Hematopoietic multipotent progenitor cell treated with erythropoietin and hydrocortisone succinate and interleukin-3 and kit ligand, for 8 days (in vitro differentiated cells): ENCODE results near the gene SLC7A11.

ENCODE experiments used
- DNase-seq: peaks from one replicate; pipeline ENCODE4 v3.0.0-alpha.2; 2015

Gene SLC7A11

DNA sequence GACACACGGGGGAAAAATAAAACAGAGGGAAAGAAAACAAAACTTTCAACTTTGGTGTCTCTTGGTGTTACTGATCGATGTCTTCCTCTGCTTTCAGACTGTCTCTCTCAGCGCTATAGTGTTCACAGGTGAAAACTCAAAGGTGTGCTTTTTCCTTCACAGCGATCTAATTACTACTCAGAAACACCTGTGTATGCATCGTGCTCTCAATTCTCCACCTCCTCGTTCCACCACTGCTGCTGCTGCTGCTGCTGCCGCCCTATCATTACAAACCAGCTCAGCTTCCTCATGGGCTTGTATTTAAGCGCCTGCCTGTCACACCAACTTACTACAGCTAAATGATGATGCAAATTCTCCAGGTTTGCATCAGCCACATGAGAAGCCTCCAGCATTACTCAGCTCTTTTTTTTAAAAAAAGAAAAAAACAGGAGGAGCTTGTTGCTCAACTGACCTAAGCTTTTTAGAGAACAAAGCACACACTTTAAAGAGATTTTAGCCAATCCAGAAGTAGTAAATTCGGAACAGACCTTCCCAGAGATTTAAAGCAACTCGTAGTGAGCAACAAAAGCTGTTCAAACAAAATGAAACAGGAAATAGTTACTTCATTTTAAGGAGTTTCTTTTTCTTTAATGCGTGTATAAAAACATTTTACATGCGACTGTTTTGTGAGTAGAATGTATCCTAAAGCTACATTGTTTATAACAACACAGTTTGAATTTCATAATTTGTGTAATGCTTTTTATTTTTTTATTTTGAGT lies at the start of gene SLC7A11:
Gene SLC7A11 (minus strand): TSS at position 274 of the 758 bp plus-strand sequence. CDS start 280 bp downstream, outside the sequence.
- peak; percentile 97 for DNase-seq

DNA sequence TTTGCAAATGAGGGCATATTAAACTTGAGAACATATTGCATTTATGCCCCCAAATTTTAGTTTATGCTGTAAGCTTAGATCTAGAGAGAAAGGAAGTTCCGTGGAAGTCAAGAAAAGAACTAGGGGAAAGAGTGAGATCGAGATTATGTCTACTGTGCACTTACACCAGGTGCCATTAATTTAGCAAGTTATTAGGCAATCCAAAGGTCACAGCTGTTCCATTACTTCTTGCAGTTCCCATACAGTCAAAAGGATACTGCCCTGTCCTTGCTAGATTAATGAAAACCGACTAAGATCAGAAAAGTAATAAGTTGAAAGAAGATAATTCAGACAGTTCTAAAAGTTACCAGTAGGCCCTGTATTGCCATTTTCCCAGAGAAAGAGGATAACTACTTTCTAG lies 49.3 kb upstream of the SLC7A11 start:
- no peak for DNase-seq

DNA sequence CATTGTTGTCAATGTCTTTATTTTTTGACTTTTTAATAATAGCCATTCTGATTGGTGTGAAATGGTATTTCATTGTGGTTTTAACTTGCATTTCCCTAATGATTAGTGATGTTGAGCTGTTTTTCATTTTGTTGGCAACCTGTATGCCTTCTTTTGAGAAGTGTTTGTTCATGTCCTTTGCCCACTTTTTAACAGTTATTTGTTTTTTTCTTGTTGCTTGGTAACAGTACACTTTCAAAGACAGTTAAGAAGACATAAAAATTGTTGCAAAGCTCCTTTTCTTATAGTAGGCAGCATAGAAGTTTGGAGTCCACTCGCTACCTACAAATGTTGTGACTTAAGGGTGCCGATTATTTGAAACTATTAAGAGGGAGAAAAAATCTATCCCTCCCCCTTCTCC lies 48.7 kb upstream of the SLC7A11 start:
- no peak for DNase-seq

DNA sequence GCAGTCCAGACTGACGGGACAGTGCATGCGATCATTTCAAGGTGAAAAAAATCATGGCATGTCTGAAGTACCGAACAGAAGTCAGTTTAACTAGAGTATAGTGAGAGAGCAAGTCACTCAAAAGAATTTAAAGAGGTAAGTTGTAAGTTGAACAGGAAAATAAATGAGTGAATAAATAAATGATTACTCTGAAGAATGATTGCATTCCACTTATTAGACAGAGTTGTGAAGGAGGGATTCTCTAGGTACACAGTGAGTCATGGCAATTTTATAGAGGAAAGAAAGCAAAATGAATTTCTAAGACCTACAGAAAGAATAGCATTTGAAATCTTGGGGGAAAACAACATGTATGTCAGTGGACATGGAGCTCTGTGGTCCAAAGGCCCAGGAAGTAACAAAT lies 37.1 kb upstream of the SLC7A11 start:
- no peak for DNase-seq

DNA sequence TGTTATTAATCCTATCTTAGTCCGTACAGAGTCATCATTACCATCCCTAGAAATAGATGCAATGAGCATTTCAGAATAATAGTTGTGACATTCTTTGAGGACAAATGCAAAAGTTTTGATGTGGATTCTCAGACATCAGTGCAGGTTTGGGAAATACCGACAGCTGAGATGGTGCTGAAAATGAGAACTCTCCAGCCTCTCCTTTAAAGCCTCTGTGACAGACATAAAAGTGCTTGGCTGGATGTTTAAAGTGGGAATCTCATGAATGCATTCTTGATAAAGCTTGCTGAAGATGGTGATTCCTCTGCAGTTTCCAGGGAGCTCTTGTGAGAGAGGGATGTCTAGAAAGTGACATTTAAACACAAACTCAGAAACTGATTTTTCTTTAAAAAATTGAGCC lies 35.0 kb upstream of the SLC7A11 start:
- no peak for DNase-seq

DNA sequence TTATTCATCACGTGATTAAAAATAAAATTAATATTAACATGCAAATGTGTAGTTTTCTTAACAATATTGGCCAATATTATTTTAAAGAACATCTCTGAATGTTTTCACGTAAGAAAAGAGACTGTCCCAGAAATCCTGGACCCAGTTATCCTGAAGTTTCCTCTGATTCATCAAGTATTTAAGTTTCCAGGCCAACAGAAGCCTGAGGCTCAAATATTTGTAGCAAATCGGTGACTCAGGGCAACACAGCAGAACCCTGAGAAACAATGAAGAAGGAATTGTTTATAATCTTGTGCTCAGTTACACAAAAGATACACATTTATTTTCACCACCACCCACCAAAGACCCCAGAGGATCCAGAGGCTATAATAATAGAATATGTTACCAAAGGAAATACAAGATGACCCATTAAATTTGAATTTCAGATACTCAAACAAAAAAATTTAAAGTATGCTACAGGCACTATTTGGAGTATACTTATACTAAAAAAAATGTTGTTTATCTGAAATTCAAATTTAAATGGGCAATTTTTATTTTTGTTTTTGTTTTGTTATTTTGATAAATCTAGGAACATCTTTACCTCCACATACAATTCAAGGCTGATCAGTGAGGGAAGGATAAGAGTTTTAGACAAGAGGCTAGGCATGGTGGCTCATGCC lies 33.9 kb upstream of the SLC7A11 start:
- no peak for DNase-seq

DNA sequence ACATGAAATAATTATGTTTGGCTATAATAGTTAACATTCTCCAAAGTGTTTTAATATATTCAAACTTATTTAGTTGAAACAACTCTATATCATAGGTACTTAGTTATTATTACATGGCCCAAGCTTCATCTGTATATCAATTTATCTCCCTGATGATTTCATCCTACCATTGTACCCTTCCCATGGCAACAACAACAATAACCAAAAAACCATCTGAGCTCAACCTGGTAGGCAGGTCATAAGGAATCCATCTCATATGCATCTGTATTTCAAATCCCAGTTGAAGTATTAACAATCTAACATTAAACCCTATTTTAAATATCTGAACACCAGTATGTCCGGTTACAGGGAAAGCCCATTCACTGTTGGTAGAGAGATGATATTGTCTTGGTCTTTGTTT lies 33.1 kb upstream of the SLC7A11 start:
- no peak for DNase-seq

DNA sequence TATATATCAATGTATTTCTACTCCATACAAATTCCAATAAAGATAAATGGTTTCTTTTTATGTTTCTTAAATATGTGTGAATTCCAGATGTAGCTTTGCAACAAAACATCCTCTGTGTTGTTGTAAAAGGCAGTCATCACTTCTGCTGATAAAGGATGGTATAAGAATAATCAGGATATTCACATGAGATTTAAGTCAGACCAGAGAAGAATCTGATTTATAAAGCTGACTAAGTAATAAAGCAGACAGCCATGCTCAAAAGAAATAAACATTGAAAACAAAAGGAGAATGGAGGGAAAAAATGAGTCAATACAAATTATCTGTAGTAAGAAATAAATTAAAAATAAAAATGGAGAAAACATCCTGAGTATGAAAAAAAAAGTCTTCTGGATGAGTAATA lies 27.0 kb upstream of the SLC7A11 start:
- DNase-seq: no peak

DNA sequence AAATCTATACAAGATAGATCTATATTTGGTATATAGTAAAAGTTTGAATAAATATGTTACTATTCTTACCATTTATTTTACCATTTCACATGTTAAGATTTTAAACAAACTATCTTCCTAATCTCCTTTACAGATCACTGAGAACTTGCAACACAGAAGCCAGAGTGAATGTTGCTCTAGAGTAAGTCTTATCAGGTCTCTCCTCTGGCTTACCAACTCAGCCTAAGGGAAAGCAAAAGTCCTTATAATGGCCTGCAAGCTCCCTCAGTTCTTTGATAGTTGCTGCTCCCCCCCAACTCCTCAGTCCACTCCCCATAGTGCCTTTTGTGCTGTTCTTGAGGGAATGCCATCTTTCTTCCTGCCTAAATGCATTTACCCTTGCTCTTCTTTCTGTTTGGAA lies 25.7 kb upstream of the SLC7A11 start:
- no peak for DNase-seq

DNA sequence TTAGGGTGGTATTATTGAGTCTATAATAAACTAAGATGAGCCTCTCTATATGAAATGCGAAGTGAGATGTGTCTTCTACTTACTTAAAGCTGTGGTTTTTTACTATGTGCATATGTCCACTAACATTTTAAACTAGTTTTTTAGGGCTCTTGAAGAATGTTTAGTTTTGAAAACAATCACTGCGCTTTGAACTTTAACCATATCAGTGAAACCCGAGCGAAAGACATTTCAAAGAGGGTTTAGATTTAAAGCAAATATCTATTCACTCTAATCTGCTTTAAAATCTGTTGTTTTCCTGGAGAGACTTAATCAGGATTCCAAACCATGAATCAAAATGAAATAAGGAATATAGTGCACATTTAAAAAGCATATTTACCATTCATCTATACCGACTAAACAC lies 24.8 kb upstream of the SLC7A11 start:
- no peak for DNase-seq

DNA sequence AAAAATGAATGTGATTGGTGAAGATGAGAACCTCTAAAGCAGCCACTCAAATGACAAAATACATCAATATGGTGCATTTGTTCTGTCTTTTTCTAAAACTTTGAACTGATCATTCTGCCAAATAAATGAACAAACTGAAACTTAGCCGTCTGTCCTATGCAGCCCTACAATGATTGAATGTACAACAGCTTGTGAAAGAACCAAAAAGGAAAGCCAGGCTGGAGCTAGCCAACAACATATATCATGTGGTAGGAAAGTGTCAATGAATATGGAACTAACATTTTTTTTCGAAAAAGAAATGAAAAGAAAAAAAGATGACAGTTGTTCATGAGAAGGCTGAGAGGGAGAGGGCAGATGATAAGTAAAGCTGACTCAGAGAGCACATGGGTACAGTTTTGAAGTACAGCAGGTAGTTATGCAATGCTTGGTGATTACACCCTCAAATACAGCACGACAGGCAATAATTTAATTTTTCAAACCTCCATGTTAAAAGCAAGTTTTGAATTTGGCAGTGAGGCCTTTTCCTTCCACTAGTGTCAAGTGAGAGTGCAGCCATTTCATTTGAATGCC lies 21.2 kb upstream of the SLC7A11 start:
- DNase-seq: no peak

DNA sequence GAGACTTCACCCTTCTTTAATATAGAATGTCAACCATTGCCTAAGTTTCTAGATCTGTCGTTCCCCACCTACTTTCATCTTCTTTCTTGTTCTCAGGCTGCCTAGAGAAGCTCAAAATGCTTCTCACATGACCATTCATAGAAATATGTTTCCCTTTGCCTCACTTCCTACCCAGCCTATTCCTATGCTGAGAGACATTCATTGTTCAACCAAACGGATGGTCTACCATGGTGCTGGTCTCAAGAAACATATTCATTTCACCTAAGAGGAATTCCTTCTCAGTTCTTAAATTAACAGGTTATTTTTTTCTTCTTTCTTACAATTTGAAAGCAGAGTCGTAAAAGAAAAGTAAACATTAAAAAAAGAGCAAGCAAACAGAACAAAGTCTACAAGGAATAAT lies 20.3 kb upstream of the SLC7A11 start:
- DNase-seq: no peak

DNA sequence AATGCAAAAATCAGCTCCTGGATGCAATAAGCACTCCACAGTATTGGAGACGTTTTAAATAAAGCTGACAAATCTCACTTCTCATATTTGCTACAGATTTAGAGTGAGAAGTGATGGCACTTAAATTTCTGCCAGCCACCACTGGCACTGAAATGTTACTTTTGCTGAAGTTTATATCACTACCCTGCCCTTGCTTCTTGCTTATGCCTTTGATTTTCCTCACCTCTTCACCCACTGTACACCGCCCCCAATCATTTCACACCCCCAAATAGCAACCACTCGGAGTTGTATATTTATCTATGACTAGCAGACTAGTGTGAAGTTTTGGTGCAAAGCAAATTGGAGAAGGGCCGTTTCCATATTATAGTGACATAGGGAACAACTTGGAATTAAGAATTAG lies 19.9 kb upstream of the SLC7A11 start:
- DNase-seq: no peak

DNA sequence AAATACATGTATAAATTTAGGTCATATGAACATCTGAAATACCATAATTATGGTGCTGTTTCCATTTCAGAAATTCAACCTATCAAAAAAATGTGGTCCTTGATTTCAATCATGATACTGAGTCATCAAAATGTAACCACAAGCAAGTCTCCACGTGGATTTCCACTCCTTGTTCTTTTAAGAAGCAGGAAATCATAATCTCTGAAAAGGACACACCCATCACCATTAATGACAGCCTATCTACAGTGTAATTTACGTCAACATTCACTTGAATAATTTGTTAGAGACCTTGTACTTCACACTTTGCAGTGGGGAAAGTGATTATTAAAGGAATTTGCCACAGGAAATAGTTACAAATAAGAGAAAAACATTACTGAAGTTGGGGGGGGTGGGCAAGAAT lies 17.7 kb upstream of the SLC7A11 start:
- DNase-seq: peak; percentile 33

DNA sequence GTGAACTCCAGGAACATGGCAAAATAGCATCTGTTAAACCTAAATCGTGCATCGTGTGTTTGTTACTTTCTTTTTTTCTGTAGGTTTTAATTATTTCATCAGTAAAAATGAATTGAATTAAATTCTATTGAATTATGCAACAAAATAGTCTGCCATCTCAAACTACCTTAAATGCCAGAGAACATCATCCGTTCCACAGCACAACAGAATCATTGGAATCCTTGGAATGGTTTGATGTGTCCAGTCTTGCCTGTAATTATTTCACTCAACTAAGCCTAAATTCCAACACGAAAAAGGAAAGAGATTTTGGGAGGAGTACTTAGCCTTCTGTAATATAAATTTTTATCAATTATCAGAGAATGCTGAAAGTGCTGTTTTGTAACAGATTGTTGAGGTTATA lies 17.1 kb upstream of the SLC7A11 start:
- DNase-seq: no peak

DNA sequence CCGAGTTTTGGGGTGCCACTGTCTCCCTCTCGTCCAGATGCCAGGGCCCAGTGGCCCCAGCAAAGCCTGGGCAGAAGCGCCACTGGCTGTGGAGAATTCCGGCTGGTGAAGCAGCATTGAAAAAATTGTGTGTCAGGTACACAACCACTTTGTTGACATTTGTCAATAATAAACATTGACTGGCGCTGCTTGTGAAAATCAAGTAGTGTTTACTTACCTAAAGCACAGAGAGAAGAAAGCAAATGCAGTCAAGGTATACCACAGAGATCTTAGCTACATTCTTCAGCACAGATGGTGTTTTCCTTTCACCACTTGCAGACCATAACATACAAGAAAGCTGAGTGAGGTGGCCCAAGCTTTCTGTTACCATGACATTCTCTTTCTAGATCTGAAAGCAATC lies 14.5 kb upstream of the SLC7A11 start:
- DNase-seq: no peak

DNA sequence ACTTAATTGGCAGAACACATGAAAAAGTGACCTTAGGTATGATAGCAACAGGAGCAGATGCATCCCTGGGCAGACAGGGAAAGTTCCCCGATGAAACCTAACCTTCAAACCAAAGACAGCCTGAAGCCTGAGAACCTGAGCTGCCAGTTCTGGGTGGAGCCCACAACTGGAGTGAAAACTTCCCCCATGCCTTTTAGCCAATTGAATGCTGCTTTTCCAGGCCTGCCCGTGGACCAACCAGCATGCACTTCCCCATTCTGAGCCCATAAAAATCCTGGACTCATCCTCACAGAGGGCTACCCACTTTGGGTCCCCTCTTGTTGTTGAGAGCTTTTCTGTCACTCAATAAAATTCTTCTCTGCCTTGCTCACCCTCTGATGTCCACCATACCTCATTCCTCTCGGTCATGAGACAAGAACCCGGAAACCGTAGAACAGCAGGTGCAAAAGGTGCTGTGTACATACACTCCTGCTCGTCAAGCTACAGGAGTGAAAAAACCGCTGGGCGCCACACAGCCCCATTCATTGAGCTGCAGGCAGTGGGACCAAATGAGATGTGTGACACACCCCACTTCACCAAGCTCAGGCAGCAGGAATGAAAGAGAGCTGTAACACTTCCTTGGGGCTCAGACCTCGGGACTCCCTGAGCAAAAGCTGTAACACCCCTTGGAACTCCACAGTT lies 13.9 kb upstream of the SLC7A11 start:
- no peak for DNase-seq

DNA sequence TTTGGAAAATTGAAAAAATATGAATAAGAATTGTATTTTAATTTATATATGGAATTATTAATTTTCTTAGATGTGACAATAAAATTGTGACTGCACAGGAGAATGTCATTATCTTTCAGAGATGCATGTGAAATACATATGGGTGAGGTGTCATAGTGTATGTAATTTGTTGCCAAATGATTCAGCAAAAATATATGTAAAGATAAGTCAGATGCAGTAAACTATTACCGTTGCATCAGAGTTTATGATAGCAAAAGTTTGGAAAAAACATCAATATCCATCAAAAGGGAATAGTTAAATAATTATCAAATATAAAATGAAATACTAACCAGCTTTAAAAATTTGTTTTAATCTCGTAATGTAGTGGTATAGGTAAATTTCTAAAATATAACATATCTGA lies 10.4 kb upstream of the SLC7A11 start:
- no peak for DNase-seq

DNA sequence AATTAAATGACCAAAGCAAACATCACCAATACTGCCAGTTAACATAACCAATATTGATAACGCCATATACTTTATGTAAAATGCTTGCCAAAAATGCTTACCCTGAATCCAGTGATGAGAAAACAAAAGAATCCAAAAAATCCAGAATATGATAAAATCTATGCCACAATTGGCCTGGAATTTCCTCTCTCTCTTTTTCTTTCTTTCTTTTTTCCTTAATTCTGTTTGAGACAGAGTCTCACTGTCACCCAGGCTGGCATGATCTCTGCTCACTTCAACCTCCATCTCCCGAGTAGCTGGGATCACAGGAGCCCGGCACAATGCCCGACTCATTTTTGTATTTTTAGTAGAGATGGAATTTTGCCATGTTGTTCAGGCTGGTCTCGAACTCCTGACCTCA lies 9.8 kb upstream of the SLC7A11 start:
- no peak for DNase-seq

DNA sequence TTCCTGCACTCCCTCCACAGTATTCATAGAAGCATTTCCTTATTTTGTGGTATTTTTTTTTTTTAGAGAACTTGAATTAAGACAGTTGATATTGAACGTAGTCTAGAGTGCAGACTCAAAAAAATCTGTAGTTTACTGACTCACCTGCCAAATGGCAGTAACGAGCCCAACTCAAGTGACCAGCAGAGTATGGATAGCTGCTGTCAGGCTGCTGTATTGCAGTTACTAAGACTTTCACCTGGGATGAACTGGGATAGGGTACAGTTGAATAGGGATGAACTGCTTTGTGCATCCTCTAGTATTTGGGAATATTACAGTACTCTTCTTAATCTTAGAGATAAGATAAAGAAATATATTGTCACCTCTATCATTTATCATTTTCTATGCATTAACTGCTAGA lies 7.0 kb upstream of the SLC7A11 start:
- DNase-seq: no peak

DNA sequence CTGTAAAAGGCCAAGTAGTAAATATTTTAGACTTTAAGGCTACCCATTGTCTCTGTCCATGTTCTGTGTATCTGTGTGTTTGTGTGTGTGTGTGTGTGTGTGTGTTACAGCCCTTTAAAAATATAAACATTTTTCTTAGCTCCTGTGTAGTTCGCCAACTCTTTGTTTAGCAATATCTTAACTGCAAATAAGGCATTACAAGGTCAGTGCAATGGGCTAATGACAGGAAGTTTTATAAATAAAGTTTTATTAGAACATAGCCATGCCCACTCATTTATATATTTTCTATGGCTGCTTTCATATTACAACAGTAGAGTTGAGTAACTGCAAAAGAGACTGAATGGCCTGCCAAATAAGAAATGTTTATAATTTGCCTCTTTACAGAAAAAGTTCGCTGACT lies 5.9 kb upstream of the SLC7A11 start:
- DNase-seq: no peak

DNA sequence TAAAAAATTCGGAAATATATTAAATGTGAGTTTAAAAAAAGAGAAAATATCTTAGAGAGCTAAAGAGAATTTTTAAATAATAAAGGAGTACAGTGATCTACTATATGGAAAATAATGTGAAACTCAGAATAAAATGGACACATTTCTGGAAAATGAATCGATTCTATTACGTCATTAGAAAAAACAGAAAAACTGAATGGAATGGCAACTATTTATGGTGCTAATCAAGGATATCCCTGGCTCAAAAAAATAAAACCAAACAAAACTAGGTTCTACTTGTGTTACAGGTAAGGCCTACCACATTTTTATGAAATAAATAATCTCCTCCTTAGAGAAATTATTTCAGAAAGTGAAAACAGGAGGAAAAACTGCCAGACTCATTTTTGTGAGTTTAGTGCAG lies 5.5 kb upstream of the SLC7A11 start:
- no peak for DNase-seq

DNA sequence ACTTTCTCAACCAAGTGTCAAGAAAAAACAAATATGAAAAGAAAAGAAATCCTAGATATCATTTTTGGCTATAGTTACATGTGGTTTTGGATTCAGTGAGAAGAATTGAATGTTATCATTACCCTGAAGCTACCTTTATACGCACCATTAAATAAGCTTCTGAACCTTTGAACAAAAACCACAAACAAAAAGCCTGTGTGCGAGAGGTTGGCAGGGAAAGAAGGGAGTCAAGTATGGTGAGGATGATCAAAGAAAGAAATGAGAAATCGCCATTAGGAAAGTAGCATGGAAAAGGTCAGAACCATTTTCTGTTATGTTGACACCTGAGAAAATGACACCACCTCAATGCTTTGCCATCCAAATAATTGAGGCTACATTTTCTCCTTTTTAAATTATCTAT lies 1.2 kb upstream of the SLC7A11 start:
- DNase-seq: peak; percentile 21

DNA sequence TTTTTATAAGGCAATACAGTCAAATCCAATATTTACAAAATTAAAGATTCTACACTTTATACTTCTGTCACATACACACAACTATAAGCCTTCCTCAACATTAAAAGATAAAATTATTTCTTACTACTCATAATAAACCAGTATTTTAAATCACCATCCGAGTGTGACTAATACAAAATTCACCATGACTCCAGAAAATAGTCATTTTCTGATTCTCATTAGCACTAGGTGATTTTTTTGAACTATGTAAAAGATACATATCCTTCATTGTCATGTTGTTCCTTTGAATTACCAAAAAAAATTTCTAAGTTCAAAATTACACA lies 646 bp upstream of the SLC7A11 start:
- peak; percentile 43 for DNase-seq
